ENCODE measurements around the gene EMCN. TPM values are rescaled to one million over a fixed set of nuclear protein-coding genes. Genes with fewer than 3 reads are reported as not detected.

EMCN gene
- total and polyA plus RNA-seq, 9 of the 15 experiments (the other 6 are each of a cell fraction or from before 2014, with no cell fraction given), result not detected

DNA sequence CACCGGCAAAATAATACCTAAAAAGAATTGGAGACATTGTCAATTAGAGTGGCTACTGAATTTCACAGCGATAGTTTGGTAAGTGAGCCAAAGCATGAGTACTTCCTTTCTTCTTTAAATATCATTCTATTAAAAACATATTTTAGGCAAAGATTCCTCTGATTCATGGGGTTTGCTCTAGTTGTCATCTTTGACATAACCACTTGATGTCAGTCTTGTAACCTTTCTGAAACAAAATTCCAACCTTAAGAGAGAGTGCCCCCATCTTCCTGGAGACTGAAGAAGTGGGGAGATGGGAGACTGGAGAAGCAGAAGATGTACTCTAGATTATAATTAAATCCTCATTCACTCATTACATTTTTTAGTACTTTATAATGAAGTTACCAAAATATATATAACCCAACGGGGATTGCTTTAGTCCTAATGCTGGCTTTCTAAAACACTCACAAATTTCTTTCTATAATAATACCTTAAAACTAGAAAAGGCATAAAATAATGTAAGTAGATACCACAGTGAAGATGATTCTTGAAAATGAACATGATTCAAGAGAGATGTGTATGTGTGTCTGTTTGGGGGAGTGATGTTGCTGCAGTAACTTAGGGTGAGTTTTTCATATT, 96.4 kb downstream of the EMCN start:
- ChIA-PET CTCF (ENCODE audit: low intra/inter-chr PET ratio) (no interaction called here), POLR2A (no interaction called here)
- 0% methylated on average over 3 of the region's 3 CpGs for WGBS (ENCODE audit: insufficient coverage, low coverage, missing lambda C conversion rate)
- Histone ChIP-seq H3K9me3 (replicated peaks; ENCODE audit: control insufficient read depth, insufficient read depth, low read depth, low read length) (no peaks in the 10 kb centered on the region; the same call in 1 of the 2 replicates), H2AFZ (ENCODE audit: low read depth, low read length) (no peak overlapping the region), H3K4me2 (ENCODE audit: insufficient read depth, low read length) (no peak overlapping the region), H3K79me2 (ENCODE audit: control insufficient read depth, insufficient read depth, low read length) (no peaks in the 10 kb centered on the region), H3K36me3 (ENCODE audit: control insufficient read depth, insufficient read depth, low read length) (no peaks in the 10 kb centered on the region), H3K9ac (ENCODE audit: insufficient read depth in 1 of 2, low read depth in 2 of 2, low read length in 2 of 2) (no peak overlapping the region), H3K4me3 (no peak overlapping the region), H4K20me1 (replicated peaks; ENCODE audit: control insufficient read depth, insufficient read depth, low read length) (no peaks in the 10 kb centered on the region), H3K9me1 (ENCODE audit: control insufficient read depth, insufficient read depth, low read length) (no peaks in the 10 kb centered on the region), H3K27ac (ENCODE audit: extremely low read depth, low read depth, low read length) (no peak overlapping the region), H3K4me1 (replicated peaks in 1 of 2; ENCODE audit: control insufficient read depth in 2 of 2, insufficient read depth in 2 of 2, low read length in 2 of 2) (no peaks in the 10 kb centered on the region), H3K27me3 (ENCODE audit: control insufficient read depth in 2 of 2, insufficient read depth in 2 of 2, low read length in 2 of 2) (no peaks in the 10 kb centered on the region)
- DNase-seq (ENCODE audit: extremely low read depth in 1 of 4, low spot score in 3 of 4) (no peak), ATAC-seq (no peak), FAIRE-seq (no peak)
- no peak for TF ChIP-seq IFI16 (CRISPR knock-in tag; IDR thresholded peaks at IDR 0.05)
- TF ChIP-seq, protein P1, sequence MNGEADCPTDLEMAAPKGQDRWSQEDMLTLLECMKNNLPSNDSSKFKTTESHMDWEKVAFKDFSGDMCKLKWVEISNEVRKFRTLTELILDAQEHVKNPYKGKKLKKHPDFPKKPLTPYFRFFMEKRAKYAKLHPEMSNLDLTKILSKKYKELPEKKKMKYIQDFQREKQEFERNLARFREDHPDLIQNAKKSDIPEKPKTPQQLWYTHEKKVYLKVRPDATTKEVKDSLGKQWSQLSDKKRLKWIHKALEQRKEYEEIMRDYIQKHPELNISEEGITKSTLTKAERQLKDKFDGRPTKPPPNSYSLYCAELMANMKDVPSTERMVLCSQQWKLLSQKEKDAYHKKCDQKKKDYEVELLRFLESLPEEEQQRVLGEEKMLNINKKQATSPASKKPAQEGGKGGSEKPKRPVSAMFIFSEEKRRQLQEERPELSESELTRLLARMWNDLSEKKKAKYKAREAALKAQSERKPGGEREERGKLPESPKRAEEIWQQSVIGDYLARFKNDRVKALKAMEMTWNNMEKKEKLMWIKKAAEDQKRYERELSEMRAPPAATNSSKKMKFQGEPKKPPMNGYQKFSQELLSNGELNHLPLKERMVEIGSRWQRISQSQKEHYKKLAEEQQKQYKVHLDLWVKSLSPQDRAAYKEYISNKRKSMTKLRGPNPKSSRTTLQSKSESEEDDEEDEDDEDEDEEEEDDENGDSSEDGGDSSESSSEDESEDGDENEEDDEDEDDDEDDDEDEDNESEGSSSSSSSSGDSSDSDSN (IDR thresholded peaks at IDR 0.05; ENCODE audit: borderline replicate concordance in 1 of 2, low read depth in 2 of 2, low read length in 2 of 2), result no peak
- TF ChIP-seq TAF9B (IDR thresholded peaks at IDR 0.05; ENCODE audit: partially characterized antibody), result no peak
- TF ChIP-seq, protein P2, sequence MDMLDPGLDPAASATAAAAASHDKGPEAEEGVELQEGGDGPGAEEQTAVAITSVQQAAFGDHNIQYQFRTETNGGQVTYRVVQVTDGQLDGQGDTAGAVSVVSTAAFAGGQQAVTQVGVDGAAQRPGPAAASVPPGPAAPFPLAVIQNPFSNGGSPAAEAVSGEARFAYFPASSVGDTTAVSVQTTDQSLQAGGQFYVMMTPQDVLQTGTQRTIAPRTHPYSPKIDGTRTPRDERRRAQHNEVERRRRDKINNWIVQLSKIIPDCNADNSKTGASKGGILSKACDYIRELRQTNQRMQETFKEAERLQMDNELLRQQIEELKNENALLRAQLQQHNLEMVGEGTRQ (CRISPR knock-in tag; IDR thresholded peaks at IDR 0.05), result no peak
- TF ChIP-seq ZNF76 (CRISPR knock-in tag; IDR thresholded peaks at IDR 0.05; ENCODE audit: borderline replicate concordance), result no peak
- no peak for TF ChIP-seq HNRNPH1 (optimal IDR thresholded peaks at IDR 0.05; ENCODE audit: low read depth, low read length)
- TF ChIP-seq RAD21 (CRISPR knock-in tag; conservative IDR thresholded peaks at IDR 0.05 in 1 of 2, IDR thresholded peaks at IDR 0.05 in 1 of 2), result peak in 1 of 2 experiments; percentile 26; a peak in 3 of 4 replicates
- no peak for TF ChIP-seq TCF3 (CRISPR knock-in tag; IDR thresholded peaks at IDR 0.05)
- TF ChIP-seq, protein P3, sequence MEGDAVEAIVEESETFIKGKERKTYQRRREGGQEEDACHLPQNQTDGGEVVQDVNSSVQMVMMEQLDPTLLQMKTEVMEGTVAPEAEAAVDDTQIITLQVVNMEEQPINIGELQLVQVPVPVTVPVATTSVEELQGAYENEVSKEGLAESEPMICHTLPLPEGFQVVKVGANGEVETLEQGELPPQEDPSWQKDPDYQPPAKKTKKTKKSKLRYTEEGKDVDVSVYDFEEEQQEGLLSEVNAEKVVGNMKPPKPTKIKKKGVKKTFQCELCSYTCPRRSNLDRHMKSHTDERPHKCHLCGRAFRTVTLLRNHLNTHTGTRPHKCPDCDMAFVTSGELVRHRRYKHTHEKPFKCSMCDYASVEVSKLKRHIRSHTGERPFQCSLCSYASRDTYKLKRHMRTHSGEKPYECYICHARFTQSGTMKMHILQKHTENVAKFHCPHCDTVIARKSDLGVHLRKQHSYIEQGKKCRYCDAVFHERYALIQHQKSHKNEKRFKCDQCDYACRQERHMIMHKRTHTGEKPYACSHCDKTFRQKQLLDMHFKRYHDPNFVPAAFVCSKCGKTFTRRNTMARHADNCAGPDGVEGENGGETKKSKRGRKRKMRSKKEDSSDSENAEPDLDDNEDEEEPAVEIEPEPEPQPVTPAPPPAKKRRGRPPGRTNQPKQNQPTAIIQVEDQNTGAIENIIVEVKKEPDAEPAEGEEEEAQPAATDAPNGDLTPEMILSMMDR (IDR thresholded peaks at IDR 0.05 in 2 of 3, conservative IDR thresholded peaks at IDR 0.05 in 1 of 3; ENCODE audit: insufficient read depth in 2 of 3, low read depth in 1 of 3, low read length in 3 of 3), result peak in 1 of 3 experiments; percentile 14; a peak in 1 of 6 replicates
- TF ChIP-seq XRCC3 (IDR thresholded peaks at IDR 0.05), result no peak
- no peak for TF ChIP-seq GATAD2A (IDR thresholded peaks at IDR 0.05)
- no peak for TF ChIP-seq SMAD1 (IDR thresholded peaks at IDR 0.05; ENCODE audit: low read depth, low read length, partially characterized antibody)
- BruUV-seq (replicated peaks), result no TSS peak
- in situ Hi-C loops (cut with MboI) (no loop called here), intact Hi-C loops (cut with micrococcal nuclease) (no loop called here)

Measured in K562 (cell line).